Prostate gland (tissue), 2 donors: ENCODE data around the gene CARS1.

Source experiments
- POLR2A ChIP-seq: fragments of 450-650 bp; IDR thresholded peaks from one replicate; pipeline ENCODE4 v1.6.1; 2016; ENCODE audit warnings: antibody characterized with exemption, mild to moderate bottlenecking
- TF ChIP-seq, protein P1 (sequence below), 4 experiments: fragments of 200-600 bp in 2 of 4; fragments of 450-650 bp in 2 of 4; sonication (generic) in 2 of 4; IDR thresholded peaks; 1 replicate in 3 of 4; 2 replicates in 1 of 4; pipeline ENCODE4 v1.5.1; 2016 to 2019; ENCODE audit warnings: antibody characterized with exemption in 4 of 4, mild to moderate bottlenecking in 2 of 4, moderate library complexity in 2 of 4

DNA sequence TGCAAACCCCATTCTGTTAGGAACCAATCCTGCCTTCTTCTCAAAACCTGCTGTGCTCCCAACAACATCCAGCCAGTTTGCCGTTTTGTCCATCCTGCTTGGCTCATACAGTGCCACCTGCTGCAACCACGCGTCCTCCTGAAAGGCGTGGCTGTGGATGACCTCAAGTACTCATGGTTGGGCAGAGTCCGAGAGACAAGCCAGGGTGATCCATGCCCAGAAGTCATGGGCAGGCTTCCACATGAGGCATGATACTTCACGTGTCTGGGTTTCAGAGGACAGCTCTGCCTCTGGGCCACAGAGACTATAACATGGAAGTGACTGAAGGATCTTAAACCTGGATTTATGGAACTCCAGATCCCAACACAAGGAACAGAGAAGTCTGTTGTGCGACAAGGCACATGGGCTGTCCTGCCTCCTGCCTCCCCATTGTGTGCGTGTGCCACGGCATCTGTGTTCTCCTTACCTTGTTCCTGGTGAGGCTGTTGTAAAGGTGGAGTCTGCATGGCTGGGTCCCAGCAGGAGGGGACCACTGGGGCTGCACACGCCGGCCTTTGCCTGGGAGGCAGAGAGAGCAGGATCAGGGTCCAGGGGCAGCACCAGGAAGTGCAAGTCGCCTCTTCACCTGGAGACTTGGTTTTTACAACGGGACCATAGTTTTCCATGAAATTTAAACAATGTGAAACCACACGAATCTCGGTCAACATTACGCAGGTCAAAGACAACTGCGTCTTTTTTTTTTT is 15.4 kb downstream of the CARS1 start:
- TF ChIP-seq, protein P1, sequence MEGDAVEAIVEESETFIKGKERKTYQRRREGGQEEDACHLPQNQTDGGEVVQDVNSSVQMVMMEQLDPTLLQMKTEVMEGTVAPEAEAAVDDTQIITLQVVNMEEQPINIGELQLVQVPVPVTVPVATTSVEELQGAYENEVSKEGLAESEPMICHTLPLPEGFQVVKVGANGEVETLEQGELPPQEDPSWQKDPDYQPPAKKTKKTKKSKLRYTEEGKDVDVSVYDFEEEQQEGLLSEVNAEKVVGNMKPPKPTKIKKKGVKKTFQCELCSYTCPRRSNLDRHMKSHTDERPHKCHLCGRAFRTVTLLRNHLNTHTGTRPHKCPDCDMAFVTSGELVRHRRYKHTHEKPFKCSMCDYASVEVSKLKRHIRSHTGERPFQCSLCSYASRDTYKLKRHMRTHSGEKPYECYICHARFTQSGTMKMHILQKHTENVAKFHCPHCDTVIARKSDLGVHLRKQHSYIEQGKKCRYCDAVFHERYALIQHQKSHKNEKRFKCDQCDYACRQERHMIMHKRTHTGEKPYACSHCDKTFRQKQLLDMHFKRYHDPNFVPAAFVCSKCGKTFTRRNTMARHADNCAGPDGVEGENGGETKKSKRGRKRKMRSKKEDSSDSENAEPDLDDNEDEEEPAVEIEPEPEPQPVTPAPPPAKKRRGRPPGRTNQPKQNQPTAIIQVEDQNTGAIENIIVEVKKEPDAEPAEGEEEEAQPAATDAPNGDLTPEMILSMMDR (IDR thresholded peaks at IDR 0.05) = no peak
- no peak for TF ChIP-seq POLR2A
